GM21515 (cell line): ENCODE data around the gene FCF1.

Experiments used
- ATAC-seq: cut with Tn5 transposase; IDR thresholded peaks from one replicate; pipeline ENCODE4 v1.9.1; 2021; ENCODE audit not compliant: unreplicated experiment

The FCF1 gene

DNA sequence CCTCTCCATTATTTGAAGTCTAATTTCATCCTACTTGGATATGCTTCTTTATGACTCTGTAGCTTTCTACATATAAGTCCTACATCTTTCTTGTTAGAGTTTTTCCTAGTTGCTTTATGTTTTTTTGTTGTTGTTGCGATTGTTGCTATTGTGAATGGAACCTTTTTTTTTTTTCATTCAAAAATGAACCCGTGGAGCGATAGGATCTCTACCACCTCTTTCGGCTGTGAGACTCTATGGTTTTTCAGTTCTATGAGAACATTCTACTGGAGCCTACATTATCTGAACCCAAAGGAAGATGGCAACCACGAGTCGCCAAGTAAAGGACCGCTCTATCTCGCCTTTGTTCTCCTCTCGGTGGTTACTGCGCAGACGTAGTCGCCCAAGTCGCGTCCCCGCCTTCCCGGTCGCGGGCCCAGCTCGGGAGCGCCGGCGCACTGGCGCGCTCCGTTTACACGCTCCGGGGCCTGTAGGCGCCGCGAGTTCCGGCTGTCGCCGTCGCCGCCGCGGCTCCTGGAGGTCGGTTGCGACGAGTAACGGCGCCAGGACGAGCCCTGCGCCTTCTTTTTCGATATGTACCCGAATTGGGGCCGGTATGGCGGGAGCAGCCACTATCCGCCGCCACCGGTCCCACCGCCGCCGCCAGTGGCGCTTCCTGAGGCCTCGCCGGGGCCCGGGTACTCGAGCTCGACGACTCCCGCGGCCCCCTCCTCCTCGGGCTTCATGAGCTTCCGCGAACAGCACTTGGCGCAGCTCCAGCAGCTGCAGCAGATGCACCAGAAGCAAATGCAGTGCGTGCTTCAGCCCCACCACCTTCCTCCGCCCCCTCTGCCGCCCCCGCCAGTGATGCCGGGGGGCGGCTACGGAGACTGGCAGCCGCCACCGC lies 50.2 kb downstream of the FCF1 start, which contains the start of gene YLPM1:
YLPM1 (plus strand) TSS at position 400 of the 886 bp plus-strand sequence; CDS start at position 574, 174 bp downstream.
- peak; percentile 95 for ATAC-seq

DNA sequence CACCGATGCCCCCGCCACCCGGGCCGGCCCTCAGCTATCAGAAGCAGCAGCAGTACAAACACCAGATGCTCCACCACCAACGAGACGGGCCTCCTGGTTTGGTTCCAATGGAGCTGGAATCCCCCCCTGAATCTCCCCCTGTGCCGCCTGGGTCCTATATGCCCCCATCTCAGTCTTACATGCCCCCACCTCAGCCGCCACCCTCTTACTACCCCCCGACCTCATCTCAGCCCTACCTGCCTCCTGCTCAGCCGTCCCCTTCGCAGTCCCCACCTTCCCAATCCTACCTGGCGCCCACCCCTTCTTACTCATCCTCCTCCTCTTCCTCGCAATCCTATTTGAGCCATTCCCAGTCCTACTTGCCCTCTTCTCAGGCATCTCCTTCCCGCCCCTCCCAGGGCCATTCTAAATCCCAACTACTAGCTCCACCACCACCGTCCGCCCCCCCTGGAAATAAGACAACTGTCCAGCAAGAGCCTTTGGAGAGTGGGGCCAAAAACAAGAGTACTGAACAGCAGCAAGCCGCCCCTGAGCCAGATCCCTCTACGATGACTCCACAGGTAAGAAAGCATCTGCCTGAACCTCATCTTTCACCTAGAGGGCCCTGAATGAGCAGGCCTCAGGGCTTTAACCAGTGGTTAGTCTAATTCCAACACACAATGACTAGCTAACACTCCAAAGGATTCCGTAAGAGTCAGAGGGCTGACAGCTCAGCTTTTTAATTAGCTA lies 51.0 kb downstream of the FCF1 start:
- ATAC-seq, result no peak

DNA sequence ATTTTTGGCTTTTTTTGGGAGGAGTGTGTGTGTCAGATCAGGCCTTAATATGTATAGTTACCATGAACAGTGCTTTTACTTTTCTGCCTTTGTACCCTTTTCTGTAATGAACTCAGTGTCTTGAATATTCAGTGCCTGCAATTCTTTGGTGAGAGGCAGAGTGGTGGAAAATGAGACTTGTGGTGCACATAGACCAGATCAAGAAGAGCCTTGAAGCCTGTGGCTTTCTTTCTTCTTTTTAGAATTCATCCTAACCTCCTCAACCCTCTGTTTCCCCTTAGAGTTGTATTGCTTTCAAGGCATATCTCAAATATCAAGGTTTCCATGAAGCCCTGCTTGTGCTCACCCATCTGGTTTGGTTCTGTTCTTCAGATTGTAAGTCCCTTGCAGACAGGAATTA lies 52.8 kb downstream of the FCF1 start:
- no peak for ATAC-seq

DNA sequence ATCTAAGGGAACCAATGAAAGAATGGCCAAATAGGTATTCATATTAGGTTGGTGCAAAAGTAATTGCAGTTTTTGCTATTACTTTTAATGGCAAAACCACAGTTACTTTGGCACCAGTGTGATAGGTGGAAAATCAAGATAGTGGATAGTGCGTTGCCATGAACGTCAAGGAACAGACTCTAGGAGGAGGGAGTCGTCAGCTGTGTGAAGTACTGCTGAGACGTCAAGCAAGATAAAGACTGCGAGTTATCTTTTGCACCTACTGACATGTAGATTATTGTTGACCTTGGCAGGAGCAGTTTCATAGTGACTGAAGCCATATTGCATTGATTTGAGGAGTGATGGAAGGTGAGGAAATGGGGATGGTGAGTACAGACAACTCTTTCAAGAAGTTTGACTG lies 58.5 kb downstream of the FCF1 start:
- no peak for ATAC-seq

DNA sequence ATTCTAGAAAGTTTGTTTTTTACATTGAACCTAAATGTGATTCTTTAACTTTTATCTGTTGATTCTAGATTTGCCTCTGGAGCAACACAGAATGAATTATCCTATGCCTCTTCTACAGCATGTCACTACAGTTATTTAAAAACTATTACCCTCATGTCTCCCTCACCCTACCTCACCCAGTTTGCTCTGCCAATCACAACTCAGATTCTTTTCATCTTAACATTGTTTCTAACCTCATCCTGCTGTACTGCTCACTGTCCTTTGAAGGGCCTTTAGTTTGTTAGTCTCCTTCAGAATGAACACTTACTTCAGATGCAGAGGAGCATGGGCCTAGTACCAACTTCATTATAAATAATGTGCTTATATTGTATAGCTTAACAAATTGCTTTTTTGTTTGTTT lies 71.7 kb downstream of the FCF1 start:
- ATAC-seq, result no peak

DNA sequence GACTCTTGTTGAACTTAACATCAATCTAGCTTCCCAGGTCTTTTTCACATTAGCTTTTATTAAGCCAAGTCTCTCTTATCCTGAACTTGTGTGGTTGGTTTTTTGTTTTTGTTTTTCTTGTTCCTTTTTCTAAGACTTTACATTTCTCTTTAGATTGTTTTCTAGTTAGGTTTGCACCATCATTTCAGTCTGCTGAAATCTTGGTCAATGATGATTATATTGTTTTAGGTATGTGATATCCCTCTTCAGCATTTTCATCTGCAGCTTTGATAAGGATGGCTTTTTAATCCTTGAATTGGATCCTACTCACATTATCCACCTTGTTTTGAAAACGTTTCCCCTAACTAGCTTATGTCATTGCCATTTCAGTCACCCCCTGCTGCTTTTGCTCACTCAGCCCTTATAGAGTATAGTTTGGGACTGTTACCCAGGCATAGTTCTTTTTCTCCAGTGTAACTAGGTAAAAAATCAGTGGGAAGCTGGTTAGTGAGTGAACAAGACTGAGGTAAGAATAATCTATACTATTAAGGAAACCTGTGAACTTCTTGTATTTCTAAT lies 72.2 kb downstream of the FCF1 start:
- no peak for ATAC-seq

DNA sequence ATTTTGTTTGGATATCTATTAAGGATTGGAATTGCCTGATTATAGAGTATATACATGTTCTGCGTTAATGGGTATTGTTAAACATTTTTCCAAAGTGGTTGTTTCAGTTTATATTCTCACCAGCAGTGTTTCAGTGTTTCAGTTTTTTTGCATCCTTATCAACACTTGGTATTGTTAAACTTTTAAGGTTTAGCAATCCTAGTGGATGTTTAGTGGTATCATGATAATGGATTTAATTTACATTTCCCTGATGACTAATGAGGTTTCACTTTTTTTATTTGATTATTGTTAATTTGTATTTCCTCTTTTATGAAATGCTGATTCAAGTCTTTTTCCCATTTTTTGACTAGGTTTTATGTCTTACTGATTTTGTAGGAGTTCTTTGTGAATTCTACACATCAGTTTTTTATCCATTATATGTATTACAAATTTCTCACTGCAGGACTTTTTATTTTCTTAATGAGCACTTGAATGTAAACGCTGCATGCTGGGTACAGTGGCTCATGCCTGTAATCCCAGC lies 73.9 kb downstream of the FCF1 start:
- ATAC-seq, result no peak
